Stimulated activated CD8-positive, alpha-beta memory T cell treated with anti-CD3 and anti-CD28 coated beads, Interleukin-12 subunit alpha, Interleukin-12 subunit beta, amount 100 ng/mL, for 24 hours (primary cell): Measurements from ENCODE around the gene MSH5.
"Not testable (repeated sequence)": the region's sequence is repeated elsewhere in the genome, so short reads cannot be mapped to it uniquely, and the experiment has no call there.

ENCODE experiments used
- DNase-seq: peaks from one replicate; pipeline ENCODE4 v3.0.0-alpha.2; 2020; ENCODE audit errors: extremely low read depth

MSH5 gene

DNA sequence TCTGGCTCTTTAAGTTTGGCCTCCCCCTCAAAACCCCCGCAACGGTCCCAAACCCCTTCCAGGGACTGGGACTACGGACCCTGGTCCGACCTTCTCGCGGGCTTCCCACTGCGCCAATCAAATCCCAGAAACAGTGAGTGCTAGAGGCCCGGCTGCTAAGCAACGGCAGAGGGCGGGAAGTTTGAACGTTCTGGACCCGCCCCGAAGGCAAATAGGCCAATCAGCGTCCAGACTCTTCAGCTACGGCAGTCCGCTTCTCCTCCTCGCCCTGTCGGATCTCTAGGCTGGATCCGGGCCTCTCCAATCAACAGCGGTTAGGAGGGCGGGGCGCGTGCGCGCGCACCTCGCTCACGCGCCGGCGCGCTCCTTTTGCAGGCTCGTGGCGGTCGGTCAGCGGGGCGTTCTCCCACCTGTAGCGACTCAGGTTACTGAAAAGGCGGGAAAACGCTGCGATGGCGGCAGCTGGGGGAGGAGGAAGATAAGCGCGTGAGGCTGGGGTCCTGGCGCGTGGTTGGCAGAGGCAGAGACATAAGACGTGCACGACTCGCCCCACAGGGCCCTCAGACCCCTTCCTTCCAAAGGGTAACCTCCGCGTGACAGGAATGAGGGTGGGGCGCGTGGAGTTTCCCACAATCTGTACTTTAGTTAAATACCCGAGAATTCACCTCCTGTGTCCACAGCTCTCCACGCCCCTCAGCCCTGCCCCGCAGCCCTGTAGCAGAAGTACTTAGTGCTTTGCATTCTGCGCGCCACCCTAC is at the start of gene MSH5:
Gene MSH5 (plus strand): TSS at position 367 of the 758 bp plus-strand sequence. CDS start 462 bp downstream, outside the sequence.
- peak; percentile 84 for DNase-seq

DNA sequence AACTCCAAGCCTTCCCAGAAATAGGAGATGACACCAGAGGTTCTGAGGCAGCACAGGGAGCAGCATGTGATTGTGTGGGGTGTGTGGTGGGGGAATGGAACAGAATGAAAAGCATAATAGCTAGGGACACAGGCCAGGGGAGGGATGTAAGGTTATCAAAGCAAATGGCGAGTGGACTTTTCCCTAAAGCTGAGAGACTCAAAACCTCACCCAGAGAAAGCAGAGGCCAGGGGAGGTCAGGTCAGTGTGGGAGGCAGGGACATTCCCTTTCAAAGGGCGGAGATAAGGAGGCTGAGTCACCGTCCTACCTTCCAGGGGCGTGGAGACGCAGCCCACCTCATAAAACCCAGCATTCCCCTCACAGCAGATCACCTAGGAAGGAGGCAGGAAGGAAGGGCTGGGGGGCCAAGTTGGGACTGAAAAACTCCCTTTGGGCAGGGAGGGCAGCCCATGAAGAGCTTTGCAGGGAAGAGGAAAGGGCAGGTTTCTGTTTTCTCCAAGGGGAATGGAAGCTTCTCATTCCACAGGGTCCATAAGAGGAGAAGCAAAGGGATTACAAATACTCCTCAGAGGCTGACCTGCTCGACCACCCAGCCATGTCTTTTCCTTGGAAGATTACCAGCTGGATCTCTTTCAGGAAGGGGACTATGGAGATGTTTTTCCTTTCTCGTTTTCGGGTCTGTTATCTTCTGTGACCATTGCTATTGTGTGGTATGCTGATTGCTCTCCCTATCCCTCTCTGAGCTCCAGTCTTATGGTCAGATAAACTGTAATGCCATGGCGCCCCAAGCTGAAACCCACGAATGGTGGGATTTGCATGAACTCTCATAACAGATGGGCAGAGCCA is 49.4 kb upstream of the MSH5 start:
- DNase-seq: no peak

DNA sequence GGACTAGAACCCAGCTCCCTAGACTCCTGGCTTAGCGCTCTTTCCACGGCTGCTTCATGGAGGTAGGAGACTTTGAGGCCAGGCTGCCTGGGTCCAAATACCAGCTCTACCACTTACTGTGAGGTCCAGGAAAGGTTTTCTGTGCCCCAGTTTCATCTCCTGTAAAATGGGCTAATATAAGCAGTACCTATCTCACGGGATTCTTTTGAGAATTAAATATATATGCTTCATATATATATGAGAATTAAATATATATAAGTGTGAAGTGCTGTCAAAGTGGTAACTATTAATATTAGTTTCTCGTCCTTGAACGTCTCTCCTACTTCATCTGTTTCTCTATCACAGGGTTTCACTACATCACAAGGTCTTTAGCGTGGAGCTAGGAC is 48.7 kb upstream of the MSH5 start:
- no peak for DNase-seq

DNA sequence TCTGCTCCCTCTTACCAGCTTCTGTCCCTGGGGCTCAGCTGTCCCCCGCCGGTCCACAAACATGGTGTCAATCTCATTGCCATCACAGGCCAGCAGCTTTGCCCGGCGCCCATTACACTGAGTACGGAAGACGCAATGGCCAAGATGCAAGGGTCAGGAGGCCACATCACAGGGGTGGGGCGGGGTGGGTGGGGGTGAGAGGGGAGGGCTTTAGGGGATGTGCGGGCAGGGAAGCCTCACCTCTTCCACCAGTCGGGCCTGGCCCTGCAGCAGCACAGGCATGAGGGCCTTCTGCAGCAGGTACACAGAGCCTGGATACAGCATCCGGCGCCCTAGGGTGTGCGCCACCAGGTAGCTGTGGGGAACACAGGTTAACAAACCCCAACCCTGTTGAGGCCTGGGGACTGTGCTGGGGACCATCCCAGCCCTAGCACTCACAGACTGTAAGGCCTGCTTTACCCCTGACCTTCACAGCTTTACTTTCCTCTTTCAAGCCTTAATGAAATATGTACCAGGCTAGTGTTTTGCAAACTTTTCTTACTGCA is 48.2 kb upstream of the MSH5 start:
- no peak for DNase-seq

DNA sequence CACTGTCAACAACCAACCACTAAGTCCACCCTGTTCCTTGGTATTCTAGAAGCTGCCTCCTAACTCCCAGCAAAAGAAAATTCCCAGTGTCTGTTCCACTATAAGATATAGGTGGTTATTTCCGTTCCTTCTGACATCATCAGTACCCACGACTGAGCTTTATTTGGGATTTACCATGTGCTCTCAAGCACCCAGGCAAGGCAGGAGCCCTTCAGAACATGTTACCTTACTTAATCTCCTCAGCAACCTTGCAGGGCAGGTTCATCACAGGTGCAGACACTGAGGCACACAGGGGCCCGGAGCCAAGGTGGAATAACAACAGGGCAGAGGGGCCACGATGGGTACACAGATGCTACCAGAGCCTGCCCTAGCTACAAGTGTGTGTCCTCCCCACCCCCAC is 47.5 kb upstream of the MSH5 start:
- no peak for DNase-seq

DNA sequence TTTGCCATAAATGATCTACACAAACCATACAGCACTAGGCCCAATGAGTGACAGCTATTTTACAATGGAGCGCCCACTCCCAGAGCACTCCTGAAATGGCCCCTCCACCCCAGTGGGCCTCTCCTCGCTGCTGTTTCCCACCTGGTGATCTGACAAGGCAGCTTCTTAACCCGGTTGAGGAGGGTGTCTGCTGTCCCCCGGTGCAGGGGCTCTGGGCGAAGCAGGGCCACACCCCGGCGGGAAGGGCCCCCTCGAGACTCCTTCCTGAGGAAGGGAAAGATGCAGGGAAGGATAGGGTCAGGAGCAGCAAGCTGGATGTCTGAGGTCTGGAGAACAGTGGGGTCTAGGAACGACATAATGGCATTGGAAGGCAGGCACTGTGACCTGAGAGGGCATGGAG is 46.9 kb upstream of the MSH5 start:
- DNase-seq: no peak

DNA sequence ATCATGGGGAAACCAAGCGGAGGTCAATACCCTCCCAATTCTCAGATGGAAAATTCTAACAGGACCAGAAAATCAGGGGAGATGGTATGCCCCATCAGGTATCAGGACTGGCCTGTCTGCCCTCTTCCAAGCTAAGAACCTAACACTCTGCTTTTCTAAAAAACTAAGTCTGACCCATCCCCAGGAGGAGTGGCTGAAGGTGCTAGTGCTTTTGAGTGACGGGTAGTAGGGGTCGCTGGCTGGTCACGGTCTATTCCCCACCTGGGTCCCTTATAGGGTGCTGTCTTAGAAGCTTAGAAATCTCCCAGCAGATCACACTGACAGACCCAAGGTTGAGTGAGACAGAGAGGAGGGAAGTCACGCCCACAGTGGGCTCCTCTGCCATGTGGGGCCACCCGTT is 46.3 kb upstream of the MSH5 start:
- no peak for DNase-seq

DNA sequence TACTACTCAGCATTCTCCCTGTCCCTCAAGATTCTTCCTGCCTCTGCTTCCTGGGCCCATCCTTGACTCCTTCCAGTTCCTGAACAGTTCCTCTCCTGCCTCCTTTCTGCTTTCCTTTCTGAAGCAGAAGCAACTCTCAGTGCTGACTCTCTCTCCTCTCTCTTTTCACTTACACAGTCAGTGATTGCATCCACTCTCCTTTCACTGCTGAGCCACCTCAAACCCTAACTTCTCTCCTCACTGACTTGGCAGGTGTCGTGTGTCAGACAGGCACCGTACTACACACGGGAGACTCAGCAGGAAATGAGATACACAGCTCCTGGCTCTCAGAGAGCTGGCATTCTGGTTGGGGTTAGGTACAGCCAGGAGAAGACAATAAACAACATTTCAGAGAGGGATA is 42.2 kb upstream of the MSH5 start:
- DNase-seq: no peak

DNA sequence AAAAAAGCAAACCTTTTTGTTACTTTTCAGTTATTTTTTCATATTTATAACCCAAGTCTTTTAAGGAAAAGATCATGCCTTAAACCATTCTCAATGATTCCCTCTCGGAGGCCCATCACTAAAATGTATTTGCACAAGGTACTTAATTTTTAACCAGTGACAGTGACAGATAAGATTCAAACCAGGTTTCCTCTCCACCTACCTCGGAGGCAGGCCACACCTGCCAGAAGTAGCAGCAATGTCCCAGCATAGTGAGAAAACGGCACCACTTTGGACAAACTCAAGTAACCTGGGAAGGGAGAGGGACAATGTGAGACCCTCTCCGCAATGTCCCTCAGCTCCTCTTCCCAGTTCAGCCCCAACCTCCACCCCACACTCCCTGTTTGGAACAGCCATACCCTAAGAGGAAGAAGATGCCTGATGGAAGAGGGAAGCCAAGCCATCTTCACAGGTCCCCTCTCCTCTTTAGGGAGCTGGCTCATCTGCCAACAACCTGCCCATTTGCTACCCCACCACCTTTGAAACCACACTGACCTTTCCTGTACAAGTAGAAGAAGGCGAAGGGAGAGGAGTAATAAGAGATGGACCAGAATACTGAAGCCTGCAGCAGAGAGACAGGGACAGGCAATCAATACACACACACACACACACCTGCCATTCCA is 38.9 kb upstream of the MSH5 start:
- DNase-seq: no peak

DNA sequence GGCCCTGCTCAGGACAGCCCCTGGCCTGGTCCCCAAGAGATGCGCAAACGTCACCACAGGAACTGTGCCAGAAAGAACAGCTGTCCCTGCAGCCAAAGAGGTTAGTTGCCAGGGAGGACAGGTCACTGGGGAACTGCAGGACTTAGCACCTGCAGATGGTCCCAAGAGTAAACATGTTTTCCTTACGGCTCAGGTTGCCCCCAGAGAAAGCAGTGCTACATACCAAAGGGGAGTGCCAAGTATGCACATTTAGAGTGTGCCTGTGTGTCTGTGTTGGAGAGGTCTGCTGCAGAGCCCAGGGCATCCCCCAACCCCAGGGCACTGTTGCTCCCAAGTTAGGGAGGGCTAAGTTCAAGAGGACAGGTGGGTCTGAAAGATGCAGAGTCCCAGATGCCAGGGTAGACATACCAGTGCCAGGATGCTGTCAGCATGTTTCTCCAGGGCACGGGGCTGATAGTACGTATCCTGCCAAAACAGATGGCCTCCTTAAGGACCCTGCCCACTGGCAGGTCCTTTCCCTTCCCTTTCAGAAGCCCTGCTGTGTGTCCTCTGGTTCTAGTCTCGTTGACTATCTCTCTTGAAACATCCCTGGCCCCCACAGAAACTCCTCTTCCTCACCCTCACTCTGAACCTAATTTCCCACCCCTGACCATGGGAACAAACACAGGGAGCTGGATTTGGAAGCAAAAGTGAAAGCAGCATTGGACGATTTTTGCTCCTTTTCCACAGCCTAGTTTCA is 38.0 kb upstream of the MSH5 start:
- no peak for DNase-seq

DNA sequence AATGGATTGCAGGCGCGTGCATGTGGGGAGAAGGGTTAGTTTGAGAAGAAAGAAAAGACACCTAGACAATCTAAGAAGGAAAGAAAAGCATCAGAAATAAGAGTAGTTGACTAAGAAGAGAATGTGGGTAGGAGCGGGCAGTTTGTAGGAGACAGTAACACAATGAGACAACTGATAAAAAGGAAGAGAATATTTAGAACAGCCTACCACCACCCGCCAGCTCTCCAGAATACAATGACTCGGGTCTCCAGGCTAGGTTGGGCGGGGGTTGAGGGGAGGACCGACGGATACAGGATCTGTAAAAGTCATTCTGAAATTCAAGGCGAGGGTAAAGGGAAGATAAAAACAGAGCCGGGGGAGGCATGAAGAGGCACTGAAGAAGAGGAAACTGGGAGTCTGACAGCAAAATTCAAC is 37.4 kb upstream of the MSH5 start:
- DNase-seq: no peak

DNA sequence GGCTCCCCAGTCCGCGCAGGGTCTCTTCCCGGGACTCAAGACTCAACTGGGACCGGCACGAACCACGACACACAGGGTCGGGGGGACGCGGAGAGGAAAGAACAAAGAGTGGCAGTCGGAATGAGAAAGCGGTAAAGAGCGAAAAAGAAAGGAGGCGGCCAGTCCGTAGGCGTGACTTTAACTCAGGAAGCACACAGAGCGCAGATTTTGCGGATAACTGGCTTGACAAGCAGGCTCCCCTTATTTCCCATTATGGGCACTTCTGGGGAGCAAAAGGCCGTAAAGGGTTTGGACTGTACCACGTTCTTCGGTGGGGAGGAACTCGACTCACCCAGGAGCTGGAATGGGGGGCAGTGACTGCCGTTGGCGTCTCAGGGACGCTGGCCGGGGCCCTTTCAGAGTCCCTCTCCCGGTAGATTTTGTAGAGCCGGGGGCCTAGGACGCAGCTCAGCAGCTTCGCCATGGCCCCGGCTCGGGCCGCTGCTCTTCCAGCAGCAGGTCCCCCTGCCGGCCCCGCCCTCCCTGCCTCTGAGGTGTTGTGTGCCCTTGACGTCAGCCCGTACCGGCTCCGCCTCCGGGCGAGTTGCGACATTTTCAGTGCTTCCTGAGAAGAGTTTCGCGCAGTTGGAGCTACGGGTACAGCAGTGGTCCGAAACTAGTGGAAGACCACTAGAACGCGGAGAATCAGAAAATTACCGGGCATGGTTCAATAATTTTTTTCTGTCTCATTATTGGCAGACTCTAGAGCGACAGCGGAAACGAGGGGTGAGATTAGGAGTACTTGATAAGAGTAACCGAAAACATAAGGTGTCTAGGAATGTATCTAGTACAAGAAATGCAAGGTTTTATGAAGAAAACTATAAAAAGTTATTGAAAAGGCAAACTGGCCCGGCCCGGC is 36.7 kb upstream of the MSH5 start, which contains the start of gene ABHD16A:
Gene ABHD16A (minus strand): TSS at position 506 of the 898 bp plus-strand sequence. CDS start 43 bp downstream, at position 463.
- peak; percentile 90 for DNase-seq

DNA sequence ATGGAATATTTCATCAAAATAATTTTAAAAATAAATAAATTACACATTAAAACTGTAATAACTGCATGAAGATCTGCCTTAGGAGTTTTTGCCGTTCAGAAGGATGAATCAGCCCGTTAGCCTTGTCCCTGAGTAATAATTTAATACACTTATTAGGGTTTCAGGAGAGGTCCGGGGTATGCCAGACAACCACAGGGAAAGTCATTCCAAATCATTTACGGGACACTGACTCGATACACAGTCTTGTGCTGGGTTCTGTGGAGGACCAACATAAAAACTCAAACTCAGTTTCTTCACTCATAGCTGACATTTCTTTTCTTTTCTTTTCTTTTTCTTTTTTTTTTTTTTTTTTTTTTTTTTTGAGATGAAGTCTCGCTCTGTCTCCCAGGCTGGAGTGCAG is 33.9 kb upstream of the MSH5 start:
- DNase-seq: no peak

DNA sequence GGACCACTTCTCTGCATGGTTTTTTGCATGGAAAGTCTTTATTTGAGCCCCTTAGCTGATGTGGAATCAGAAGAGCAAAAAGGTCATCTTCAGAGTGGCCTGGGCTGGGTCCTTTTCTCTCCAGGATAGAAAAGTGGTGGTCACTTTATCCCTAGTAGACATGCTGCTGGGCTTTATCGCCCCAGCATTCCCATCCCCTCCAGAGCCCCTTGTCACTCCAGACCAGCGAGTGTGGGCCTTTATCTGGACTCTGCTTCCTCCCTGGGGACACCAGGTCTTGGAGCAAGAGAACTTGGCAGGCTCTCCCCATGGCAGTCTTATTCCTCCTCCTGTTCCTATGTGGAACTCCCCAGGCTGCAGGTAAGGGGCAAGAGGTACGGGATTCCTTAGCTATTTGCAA is 33.2 kb upstream of the MSH5 start, which contains the start of gene LY6G6F:
Gene LY6G6F (plus strand): TSS at position 268 of the 400 bp plus-strand sequence. CDS start 41 bp downstream, at position 309.
- no peak for DNase-seq

DNA sequence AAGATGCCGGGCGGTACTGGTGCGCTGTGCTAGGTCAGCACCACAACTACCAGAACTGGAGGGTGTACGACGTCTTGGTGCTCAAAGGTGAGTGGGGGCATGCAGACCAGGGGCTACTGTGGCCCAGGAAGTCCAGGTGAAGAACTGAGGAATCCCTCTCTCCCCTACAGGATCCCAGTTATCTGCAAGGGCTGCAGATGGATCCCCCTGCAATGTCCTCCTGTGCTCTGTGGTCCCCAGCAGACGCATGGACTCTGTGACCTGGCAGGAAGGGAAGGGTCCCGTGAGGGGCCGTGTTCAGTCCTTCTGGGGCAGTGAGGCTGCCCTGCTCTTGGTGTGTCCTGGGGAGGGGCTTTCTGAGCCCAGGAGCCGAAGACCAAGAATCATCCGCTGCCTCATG is 32.1 kb upstream of the MSH5 start:
- no peak for DNase-seq

DNA sequence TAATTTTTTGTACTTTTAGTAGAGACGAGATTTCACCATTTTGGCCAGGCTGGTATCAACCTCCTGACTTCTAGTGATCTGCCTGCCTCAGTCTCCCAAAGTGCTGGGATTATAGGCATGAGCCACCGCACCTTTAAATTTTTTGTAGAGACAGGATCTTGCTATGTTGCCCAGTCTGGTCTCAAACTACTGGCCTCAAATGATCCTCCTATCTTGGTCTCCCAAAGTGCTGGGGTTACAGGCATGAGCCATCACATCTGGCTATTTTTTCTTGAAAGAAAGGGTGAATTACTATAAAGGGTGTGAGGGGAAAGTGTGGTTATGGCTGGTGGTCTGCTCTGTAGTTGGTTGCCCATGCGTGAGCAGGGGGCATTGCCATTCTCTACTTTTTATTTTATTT is 31.6 kb upstream of the MSH5 start:
- DNase-seq: no peak

DNA sequence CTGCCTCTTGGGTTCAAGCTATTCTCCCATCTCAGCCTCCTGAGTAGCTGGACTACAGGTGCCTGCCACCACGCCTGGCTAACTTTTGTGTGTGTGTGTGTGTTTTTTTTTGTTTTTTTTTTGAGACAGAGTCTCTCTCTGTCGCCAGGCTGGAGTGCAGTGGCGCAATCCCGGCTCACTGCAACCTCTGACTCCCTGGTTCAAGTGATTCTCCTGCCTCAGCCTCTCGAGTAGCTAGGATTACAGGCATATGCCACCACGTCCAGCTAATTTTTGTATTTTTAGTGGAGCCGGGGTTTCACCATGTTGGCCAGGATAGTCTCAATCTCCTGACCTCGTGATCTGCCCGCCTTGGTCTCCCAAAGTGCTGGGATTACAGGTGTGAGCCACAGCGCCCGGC is 30.6 kb upstream of the MSH5 start:
- not testable (repeated sequence) for DNase-seq

DNA sequence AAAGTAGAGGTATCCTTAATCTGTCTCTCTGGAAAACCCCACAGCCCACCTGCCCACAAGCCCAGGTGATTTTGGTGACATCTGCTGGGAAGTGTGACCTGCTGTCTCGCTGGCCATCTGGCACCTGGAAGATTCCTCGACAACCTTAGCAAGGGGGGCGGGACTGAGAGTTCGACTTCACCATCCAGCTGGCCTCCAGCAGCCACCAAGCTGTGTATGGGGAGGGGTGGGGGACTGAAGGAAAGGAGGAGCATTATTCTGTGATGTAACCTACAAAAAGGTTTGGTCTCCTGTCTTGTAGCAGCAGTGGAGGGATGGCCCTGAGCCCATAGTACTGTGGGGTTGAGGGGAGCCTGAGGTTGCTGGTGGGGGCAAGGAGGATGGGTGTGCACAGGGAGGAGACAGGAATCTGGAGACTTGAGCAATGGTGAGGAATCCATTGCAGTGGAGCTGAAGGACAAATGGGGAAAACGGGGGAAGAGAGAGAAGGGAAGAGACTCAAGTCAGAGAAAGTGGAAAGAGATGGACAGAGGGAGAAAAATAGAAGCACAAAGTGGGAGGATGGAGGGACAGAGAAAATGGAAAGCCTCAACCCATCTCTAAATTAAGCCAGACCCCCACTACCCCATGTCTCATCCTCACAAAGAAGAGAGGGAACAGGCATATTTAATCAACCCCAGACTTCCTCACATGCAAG is 29.1 kb upstream of the MSH5 start:
- no peak for DNase-seq

DNA sequence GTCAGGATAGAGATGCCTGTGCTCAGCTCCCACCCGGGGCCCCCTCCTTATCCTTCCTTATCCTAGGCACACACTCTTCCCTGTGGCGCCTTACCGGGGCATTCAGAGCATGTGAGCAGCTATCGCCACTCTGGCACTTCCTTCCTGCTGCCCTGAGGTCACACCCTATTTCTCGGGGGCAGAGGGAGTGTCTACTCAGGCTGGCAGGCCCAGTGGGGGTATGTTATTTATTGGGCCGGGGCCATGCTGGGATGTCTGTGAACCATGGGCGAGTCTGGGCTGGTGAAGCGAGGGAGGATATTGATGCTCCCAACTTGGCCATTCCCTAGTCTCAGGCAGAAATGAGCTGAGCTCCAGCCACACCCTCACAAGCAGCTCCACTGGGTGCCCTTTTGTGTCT is 28.6 kb upstream of the MSH5 start:
- no peak for DNase-seq

DNA sequence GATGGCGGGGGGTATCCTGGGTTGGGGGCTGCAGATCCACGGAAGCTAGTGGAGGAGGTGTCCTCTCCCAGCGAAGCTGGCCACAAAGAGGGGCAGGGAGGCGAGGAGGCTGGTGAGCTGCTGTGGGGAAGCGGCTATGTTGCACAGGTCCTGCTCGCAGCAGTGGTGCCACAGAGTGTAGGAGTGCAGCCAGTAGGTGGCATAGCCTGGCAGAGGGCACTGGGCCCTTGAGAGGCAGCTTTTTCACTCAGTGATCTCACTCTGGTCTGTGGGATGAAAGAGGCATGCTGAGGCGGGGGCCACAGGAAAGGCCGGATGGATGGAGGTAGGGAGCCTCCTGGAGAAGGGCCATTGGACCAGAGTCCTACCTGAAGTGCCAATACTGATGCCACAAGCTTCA is 27.5 kb upstream of the MSH5 start:
- DNase-seq: no peak
